HG02884 (cell line): ENCODE measurements around the gene CDH23.
A peak's percentile ranks its signal among the peaks of the same experiment; 100 is the strongest.

Experiments
- ATAC-seq: cut with Tn5 transposase; IDR thresholded peaks from one replicate; pipeline ENCODE4 v1.9.1; 2021; ENCODE audit warnings: mild to moderate bottlenecking, moderate library complexity; ENCODE audit not compliant: unreplicated experiment

The CDH23 gene

GRCh38 chr10:71778071-71778825 lies 381.5 kb downstream of the CDH23 start:
- no peak for ATAC-seq

GRCh38 chr10:71779641-71780040 lies 382.9 kb downstream of the CDH23 start:
- no peak for ATAC-seq

DNA sequence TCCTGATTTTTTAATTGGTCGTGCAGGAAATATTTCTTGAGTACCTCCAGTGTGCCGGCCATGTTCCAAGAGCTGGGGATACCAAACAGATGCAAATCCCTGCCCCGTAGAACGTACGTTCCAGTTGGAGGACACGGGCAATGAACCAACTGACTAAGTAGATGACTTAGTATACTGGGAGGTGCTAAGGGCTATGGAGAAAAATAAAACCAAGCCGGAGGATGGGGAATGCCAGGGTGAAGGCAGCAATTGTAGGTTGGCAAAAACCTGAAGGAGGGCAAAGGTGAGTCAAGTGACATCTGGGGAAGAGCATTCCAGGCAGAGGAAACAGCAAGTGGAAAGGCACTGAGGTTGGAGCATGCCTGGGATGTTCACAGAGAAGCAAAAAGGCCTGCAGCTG lies 383.4 kb downstream of the CDH23 start:
- no peak for ATAC-seq

DNA sequence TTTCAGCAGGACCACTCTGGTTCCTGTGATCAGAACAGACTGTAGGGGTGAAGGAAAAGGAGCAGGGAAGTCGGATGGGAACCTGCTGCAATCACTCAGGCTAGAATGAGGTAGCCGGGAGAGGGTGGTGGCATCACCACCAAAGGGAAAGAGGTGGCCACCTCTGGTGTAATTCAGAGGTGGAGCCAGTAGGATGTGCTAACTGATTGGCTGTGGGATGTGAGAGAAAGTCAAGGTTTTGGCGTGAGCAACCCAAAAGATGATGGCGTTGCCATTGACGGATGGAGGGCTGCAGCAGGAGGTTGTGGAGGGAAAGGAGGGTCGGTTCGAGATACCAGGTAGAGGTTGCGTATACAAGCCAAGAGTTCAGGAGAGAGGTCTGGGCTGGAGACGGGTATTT lies 384.0 kb downstream of the CDH23 start:
- ATAC-seq = no peak

DNA sequence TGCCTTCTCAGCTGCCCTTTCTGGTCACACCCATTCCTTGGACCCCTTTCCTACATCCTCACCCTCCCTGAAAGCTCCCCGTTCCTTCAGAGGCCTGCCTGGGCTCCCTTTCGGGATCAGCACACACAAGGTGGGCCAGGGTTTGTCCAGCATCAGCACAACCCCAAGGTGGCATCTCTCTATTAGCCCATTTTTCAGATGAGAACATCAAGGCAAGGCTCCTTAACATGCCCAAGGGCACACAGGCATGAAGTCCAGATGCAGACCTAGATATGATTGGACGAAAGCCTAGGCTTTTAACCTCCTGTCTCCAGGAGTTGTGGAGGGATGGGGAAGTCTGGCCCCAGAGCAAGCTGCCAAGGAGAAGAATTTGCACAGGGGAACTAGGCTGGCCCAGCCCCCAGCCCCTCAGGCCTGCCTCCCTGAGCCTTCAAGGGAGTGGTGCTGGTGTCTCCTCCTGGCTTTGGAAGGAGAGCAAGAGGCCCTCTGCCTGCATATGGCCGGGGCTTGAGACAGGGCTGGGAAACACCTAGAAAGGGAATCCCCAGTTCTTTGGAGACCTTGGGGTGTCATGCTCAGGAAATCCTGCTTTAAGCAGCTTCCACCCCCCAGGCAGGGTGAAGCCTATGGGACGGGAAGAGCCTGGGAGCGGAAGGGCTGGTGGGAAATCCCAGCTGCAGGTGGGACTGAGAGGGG lies 385.6 kb downstream of the CDH23 start:
- ATAC-seq = no peak

- no peak for ATAC-seq
Observed at GRCh38 chr10:71782917-71783490, 386.3 kb downstream of the CDH23 start.

GRCh38 chr10:71783917-71784678 lies 387.4 kb downstream of the CDH23 start:
- no peak for ATAC-seq

GRCh38 chr10:71784679-71785272 lies 388.1 kb downstream of the CDH23 start:
- no peak for ATAC-seq

DNA sequence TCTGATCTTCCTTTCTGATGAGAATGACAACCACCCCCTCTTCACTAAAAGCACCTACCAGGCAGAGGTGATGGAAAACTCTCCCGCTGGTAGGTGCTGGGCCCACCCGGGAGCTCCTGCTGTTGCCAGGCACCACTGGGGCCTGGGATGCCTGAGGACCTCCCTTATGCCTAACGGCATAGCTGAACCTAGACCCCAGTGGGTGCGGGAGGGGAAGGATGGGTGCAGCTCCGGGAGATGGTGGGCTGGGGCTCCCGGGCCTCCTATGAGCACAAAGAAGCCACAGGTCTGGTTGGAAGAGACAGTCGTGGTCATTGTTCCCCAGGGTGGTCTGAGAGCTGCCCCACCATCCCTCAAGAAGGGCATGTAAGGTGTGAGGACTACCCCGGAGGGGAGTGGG lies 392.2 kb downstream of the CDH23 start:
- no peak for ATAC-seq

DNA sequence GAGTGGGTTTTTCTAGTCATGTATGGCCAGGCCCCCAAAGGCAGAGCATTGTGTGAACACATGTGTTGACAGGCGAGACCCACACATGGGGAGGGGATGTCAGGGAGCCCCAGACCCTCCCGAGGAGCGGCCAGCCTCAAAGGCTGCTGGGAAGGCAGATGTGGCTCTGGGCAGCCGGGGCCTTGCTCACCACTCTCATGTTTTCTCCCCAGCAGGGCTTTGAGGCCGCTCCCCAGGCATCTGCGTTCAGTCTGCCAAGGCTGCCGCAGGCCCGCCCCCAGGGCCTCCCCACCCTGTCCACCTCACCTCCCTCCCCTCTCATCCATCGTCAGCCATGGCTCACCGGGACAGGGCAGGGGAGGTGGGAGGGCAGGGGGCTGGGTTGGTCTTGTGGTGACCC lies 393.2 kb downstream of the CDH23 start:
- ATAC-seq = no peak

GRCh38 chr10:71790749-71791440 lies 394.2 kb downstream of the CDH23 start:
- no peak for ATAC-seq

GRCh38 chr10:71795248-71795647 lies 398.5 kb downstream of the CDH23 start:
- ATAC-seq = no peak

DNA sequence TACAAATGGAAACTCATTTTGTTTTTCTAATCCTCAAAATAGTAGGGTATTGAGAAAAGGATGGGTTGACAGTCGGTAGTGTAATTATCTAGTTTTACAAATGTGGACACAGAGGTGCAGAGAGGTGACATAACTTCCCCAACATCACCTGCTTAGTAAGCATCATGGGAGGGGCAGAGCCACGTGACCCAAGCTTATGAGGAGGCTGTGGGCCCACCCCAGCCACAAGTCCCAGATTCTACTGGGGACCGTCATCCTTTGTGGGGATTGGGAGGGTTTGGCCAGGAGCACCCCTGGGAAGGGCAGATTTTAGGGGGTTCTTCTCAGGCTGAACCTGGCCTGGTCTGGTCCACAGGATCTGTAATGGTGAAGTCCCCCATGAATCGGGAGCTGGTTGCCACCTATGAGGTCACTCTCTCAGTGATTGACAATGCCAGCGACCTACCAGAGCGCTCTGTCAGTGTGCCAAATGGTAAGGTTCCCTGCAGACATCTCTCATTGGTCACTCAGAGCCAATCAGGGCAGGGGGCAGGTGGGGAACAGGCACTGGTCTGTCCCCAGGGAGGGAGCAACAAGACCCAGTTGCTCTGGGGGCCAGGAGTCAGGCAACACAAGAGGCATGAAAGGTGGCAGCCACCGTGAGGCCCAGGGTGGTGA lies 400.2 kb downstream of the CDH23 start:
- no peak for ATAC-seq

- no peak for ATAC-seq
Observed at GRCh38 chr10:71797533-71798307, 401.0 kb downstream of the CDH23 start.

DNA sequence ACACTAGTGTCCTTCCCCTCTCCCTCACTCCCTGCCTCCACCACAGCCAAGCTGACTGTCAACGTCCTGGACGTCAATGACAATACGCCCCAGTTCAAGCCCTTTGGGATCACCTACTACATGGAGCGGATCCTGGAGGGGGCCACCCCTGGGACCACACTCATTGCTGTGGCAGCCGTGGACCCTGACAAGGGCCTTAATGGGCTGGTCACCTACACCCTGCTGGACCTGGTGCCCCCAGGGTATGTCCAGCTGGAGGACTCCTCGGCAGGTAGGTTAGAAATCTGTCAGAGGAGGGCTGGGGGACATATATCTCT lies 401.5 kb downstream of the CDH23 start:
- ATAC-seq = no peak

GRCh38 chr10:71799112-71799511 lies 402.4 kb downstream of the CDH23 start:
- no peak for ATAC-seq

DNA sequence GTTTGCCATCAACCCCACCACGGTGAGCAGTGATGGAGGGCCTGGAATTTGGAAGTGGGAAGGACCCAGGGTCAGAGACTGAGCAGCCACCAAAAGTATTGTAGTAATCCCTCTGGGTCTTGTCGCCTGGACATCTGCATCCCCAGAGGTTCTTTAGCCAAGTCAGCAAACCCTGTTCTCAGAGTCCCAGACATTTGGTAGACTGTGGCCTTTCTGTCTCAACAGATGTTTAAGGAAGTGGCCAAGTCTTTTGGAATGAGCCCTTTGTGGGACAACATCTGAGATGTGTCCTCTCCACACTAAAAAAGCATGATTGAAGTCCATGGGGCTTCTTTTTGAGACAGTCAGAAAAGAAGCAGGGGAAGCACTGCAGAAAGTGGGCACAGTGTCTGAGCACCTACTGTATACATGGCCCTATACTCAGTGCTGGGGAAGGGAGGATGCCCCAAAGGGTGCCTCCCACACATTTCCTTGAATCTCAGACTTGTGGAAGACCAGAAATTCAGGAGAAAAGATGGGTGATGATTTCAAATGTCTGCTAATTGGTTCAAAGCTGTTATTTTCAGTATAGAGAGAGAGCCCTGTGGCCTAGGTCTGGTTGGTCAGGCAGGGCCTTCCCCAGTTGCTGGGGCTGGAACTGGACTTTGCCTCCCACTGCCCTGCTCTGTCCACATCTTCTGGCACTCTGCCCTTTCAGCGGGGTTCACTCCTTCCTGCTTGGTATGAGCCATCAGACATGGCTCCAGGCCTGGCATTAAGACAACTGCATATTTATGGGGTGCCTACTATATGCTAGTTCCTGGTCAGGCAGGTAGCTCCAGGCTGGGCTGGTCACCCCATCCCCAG lies 403.1 kb downstream of the CDH23 start:
- no peak for ATAC-seq

- peak; percentile 78 for ATAC-seq
Observed at GRCh38 chr10:71801361-71801760, 404.6 kb downstream of the CDH23 start.
